Small intestine (tissue), 7 donors: ENCODE measurements around the gene RPL22. TPM values are rescaled to one million over a fixed set of nuclear protein-coding genes. Genes with fewer than 3 reads are reported as not detected.
"Not testable (repeated sequence)": the region's sequence is repeated elsewhere in the genome, so short reads cannot be mapped to it uniquely, and the experiment has no call there.

Experiments used
- DNase-seq, 2 donors: peaks; one replicate each; pipeline versions ENCODE4 v3.0.0 to v3.0.0-alpha.2; 2013
- FAIRE-seq: peaks from 2 replicates; lab custom pipeline; 2012; peaks lifted over from hg19 to GRCh38; lab: Jason Lieb, UNC
- H3K27ac ChIP-seq, 3 donors: one replicate each; pipeline ENCODE4 v1.5.1; 2013; ENCODE audit warnings: low read length in 2 of 3, mild to moderate bottlenecking in 2 of 3, control low read depth in 1 of 3, inconsistent platforms in 1 of 3, low read depth in 1 of 3, moderate library complexity in 1 of 3
- H3K27me3 ChIP-seq, 3 donors: one replicate each; pipeline ENCODE4 v1.6.1; 2013; ENCODE audit warnings: low read length in 3 of 3, inconsistent platforms in 1 of 3; ENCODE audit not compliant: control insufficient read depth in 3 of 3, insufficient read depth in 3 of 3
- H3K36me3 ChIP-seq, 3 donors: one replicate each; pipeline ENCODE4 v1.6.1; 2013; ENCODE audit warnings: low read length in 3 of 3, inconsistent platforms in 1 of 3, low read depth in 1 of 3, mild to moderate bottlenecking in 1 of 3, moderate library complexity in 1 of 3; ENCODE audit not compliant: control insufficient read depth in 3 of 3, insufficient read depth in 2 of 3
- H3K4me1 ChIP-seq, 3 donors: one replicate each; pipeline ENCODE4 v1.6.1; 2013; ENCODE audit warnings: low read length in 2 of 3, inconsistent platforms in 1 of 3, low read depth in 1 of 3, mild to moderate bottlenecking in 1 of 3, moderate library complexity in 1 of 3; ENCODE audit not compliant: control insufficient read depth in 3 of 3, insufficient read depth in 2 of 3
- H3K4me3 ChIP-seq, 3 donors: one replicate each; pipeline ENCODE4 v1.5.1; 2013; ENCODE audit warnings: low read length in 3 of 3, control low read depth in 1 of 3, inconsistent platforms in 1 of 3, low read depth in 1 of 3, mild to moderate bottlenecking in 1 of 3, moderate library complexity in 1 of 3
- H3K9me3 ChIP-seq, 2 donors: one replicate each; pipeline ENCODE4 v1.6.1; 2013; ENCODE audit warnings: low read depth in 1 of 2, low read length in 1 of 2; ENCODE audit not compliant: control insufficient read depth in 2 of 2, insufficient read depth in 1 of 2
- WGBS, 3 donors: extraction: QIAGEN DNeasy Blood & Tissue Kit; methylation state at CpG; one replicate each; pipeline ENCODE4 v1.1.7; 2013; 5-methylcytosine and 5-hydroxymethylcytosine counted together
- polyA plus RNA-seq, 4 donors: library from polyadenylated mRNA; stranded (reverse) in 3 of 4; unstranded in 1 of 4; fragments of 200-250 nt in 3 of 4; fragments of 120-200 nt in 1 of 4; gene quantifications; one replicate each; pipeline versions ENCODE4 v1.2.1 to v1.2.3, GENCODE V29; 2013
- donor health status: healthy with polysubstance abuse.
- donor health status: control.
- donor health status: control.
- donor health status: Bipolar disorder and iron deficiency.
- donor health status: healthy.

Gene RPL22
- polyA plus RNA-seq, 4 donors: 207 to 1,045 (median 359) TPM

DNA sequence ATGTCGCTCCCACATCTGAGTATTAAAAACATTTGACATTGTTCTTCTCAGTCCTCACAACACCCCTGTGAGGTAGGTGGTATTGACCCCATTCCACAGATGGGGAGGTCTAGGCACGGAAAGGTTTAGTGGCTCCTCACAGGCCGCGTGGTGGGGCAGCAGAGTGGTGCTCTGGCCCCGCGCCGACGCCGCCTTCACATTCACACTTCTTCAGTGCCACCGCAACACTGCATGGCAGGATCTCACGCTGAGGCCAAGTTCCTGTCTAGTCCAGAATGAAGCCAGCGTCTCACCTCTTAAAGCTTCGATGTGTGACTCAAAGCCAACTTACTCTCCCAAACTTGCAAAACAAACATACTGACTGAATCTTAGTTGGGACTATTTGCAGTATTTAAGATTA, 24.2 kb upstream of the RPL22 start:
- Histone ChIP-seq H3K27ac (peak overlapping the region in 1 of 3 donors; percentile 76), H3K27me3 (no peaks in the 10 kb centered on the region), H3K36me3 (peaks cover 0 to 75% (median 13%) of the 10 kb centered on the region in 3 donors), H3K4me1 (peaks cover 0 to 40% (median 0%) of the 10 kb centered on the region in 3 donors), H3K4me3 (no peak overlapping the region), H3K9me3 (no peaks in the 10 kb centered on the region)
- FAIRE-seq: no peak
- 96 to 97% (median 96%) methylated on average over 13 of the region's 13 CpGs for WGBS, 3 donors
- DNase-seq: no peak

DNA sequence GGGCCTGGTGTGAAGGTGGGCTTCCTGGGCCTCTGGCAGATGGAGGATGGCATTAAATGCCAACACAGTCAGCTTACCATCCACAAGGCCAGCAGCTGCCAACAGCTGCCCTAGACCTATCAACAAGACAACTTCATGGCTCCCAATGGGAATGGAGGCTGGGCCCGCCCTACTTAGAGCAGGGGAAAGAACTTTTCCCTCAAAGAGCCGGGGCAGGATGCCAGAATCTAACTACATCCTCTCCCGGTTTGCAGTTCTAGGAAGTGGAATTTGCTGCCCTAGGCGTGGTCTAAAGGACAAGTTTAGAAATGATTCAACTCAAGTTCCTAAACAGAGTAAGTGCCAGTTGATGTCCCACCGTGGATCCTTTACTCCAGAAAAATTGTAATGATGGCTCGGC, 23.2 kb upstream of the RPL22 start:
- no peak overlapping the region for H3K4me3 ChIP-seq
- H3K27ac ChIP-seq: no peak overlapping the region
- FAIRE-seq (no peak), DNase-seq (peak in 1 of 2 donors; percentile 35)
- peaks cover 0 to 50% (median 0%) of the 10 kb centered on the region in 3 donors for H3K4me1 ChIP-seq
- no peaks in the 10 kb centered on the region for H3K9me3 ChIP-seq
- H3K27me3 ChIP-seq: no peaks in the 10 kb centered on the region
- peaks cover 0 to 72% (median 11%) of the 10 kb centered on the region in 3 donors for H3K36me3 ChIP-seq
- WGBS, 3 donors: 50 to 62% (median 59%) methylated on average over 6 of the region's 6 CpGs

DNA sequence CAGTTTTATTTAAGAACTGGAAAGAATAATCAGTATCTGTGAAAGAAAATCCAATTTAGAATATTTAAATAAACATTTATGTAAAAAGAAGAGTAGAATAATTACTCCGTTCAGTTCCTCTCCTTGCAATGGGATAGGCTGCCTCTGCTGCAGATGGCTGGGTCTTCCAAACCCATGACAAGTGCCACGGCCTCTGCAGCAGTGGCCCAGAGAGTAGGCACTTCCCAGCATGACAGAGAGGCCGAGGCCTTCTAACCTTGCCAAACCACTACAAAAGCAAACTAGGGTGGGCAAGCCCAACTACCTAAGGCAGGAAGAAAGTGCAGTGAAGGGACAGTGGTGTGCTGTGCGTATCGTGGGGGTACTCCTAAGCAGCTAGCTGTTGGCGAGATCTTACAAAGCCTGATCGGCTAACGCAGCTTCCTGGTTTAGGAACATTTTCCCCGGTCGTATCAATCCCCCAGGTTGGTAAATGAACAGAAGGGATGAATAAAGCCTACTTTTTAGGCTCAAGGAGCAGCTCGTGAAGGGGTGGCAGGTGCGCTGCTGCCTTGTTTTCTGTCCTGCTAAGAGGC, 21.9 kb upstream of the RPL22 start:
- Histone ChIP-seq H3K36me3 (peaks cover 0 to 73% (median 9%) of the 10 kb centered on the region in 3 donors), H3K27ac (no peak overlapping the region), H3K4me1 (peaks cover 0 to 52% (median 0%) of the 10 kb centered on the region in 3 donors), H3K9me3 (no peaks in the 10 kb centered on the region), H3K27me3 (no peaks in the 10 kb centered on the region), H3K4me3 (no peak overlapping the region)
- WGBS, 3 donors: 94 to 96% (median 95%) methylated on average over 12 of the region's 12 CpGs
- DNase-seq (no peak), FAIRE-seq (no peak)

DNA sequence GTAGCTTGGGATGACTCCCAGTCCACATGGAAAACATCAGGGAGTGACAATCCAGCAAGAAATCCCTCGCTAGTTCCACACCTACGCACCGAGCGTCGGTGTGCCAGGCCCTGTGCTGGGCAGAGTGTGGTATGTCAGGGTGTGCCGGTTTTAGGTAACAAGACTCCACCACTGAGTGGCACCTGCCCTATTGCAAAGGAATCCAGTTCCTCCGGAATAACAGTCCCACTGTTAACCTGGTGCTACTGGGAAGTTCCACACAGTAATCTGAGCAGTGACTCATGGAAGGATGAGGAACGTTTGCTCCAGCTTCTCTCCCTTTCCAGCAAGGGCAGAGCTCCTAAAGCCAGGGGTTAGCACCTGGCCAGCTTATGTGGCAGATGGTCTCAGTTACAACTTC, 20.8 kb upstream of the RPL22 start:
- WGBS, 3 donors: 76 to 86% (median 83%) methylated on average over 8 of the region's 8 CpGs
- Histone ChIP-seq H3K9me3 (no peaks in the 10 kb centered on the region), H3K4me1 (peaks cover 0 to 46% (median 0%) of the 10 kb centered on the region in 3 donors), H3K4me3 (no peak overlapping the region), H3K36me3 (peaks cover 0 to 72% (median 6%) of the 10 kb centered on the region in 3 donors), H3K27me3 (no peaks in the 10 kb centered on the region), H3K27ac (no peak overlapping the region)
- FAIRE-seq (no peak), DNase-seq (no peak)

DNA sequence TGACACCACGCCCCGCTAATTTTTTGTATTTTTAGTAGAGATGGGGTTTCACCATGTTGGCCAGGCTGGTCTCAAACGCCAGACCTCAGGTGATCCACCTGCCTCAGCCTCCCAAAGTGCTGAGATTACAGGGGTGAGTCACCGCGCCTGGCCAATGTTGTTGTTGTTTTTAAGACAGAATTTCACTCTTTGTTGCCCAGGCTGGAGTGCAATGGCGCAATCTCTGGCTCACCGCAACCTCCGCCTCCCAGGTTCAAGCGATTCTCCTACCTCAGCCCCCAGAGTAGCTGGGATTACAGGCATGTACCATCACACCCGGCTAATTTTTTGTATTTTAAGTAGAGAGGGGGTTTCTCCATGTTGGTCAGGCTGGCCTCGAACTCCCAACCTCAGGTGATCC, 20.2 kb upstream of the RPL22 start:
- not testable (repeated sequence) for H3K9me3 ChIP-seq, H3K4me3 ChIP-seq, H3K27me3 ChIP-seq, FAIRE-seq, H3K27ac ChIP-seq, DNase-seq
- WGBS, 3 donors: 85 to 87% (median 85%) methylated on average over 11 of the region's 11 CpGs
- H3K4me1 ChIP-seq: peaks cover 0 to 40% (median 0%) of the 10 kb centered on the region in 3 donors
- peaks cover 0 to 66% (median 5%) of the 10 kb centered on the region in 3 donors for H3K36me3 ChIP-seq

DNA sequence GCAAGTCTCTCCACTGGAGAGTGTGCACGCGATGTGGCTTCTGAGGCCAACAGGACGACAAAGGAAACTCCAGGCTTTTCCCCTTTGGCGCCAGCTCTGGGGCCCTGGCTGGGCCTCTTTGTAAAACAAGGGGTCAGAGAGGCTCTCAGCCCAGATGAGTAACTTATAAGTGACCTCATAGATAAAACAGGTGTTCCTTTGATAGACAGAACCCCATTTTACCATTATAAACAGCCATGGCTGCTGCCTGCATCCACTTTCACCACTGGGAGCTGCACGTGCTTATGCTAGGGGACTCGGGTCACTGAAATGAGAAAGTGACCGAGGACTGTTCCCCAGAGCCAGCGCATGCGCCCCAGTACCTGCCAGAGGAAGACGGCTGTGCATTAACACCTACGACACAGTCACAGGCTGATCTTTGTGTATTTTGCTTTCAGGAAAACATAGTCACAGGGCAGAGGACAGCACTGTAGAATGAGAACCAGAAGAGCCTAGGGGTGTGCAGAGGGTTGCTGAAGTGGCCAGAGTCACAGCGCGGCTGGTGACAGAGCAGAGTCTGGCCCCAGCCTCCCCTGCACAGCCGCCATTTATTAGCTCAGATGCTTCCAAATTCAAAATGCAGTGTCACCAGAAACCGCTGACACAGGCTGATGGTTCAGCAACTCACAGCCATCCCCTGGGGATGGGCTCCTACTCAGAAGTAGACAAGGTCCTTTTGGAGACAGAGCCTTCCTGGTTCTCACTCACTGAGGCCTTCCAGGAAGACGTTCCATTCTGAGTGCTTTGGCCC, 19.2 kb upstream of the RPL22 start:
- FAIRE-seq (no peak), DNase-seq (peak in 1 of 2 donors; percentile 77)
- Histone ChIP-seq H3K36me3 (peaks cover 0 to 61% (median 0%) of the 10 kb centered on the region in 3 donors), H3K27me3 (no peaks in the 10 kb centered on the region), H3K9me3 (no peaks in the 10 kb centered on the region), H3K4me3 (no peak overlapping the region), H3K4me1 (peaks cover 0 to 29% (median 0%) of the 10 kb centered on the region in 3 donors), H3K27ac (no peak overlapping the region)
- WGBS, 3 donors: 69 to 73% (median 71%) methylated on average over 16 of the region's 16 CpGs

DNA sequence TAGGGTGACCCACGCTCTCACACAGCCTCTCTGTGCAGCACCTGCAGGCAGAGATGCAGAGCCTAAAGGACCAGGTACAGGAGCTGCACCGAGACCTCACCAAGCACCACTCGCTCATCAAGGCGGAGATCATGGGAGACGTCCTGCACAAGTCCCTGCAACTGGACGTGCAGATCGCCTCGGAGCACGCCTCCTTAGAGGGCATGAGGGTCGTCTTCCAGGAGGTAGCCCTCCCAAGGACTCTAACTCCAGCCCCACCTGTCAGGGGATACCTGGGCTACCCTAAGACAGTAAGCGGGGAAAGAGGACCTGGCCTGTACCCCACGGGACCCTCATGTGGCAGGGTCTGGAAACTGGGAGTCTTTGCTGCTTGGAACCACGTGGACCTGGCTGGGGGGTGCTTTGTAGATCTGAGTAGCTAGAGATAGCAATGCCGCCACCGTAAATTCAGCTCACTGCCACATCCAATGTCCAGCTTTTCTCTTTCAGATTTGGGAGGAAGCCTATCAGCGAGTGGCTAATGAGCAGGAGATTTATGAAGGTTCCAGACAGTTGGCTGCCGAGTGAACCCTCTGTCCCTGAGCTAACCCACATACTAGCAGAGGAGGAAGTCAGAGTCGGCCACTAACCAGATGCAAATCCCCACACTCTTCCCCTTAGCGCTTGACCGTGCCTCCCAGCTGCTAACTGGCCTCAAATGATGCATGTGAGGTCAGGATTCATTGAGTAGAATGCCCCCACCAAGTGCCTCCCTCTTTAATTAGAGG, 13.0 kb upstream of the RPL22 start:
- DNase-seq (no peak), FAIRE-seq (no peak)

DNA sequence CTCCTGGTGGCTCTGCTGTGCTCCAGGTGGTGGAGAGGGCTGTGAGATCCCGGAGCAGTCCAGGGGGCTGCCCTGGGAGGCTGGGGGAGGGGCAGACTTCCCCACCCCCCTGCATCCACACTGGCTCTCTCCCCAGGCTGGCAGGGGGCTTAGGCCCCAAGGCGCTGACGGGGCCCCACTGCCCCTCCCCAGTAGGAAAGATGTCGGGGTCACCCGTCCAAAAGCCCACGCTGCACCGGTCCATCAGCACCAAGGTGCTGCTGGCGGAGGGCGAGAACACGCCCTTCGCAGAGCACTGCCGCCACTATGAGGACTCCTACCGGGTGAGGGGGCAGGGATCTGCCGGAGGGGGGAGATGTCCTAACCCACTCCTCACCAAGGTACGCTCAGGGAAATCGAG, 12.3 kb upstream of the RPL22 start:
- peaks cover 0 to 61% (median 0%) of the 10 kb centered on the region in 3 donors for H3K36me3 ChIP-seq
- H3K27ac ChIP-seq: no peak overlapping the region
- peaks cover 0 to 7% (median 0%) of the 10 kb centered on the region in 3 donors for H3K4me1 ChIP-seq
- FAIRE-seq (no peak), DNase-seq (no peak)
- no peak overlapping the region for H3K4me3 ChIP-seq
- WGBS, 3 donors: 89 to 93% (median 93%) methylated on average over 14 to 16 of the region's 16 CpGs
- H3K27me3 ChIP-seq: no peaks in the 10 kb centered on the region
- no peaks in the 10 kb centered on the region for H3K9me3 ChIP-seq

More for the DNA sequence above, 13.0 kb upstream of the RPL22 start:
- Histone ChIP-seq H3K27me3 (no peaks in the 10 kb centered on the region), H3K4me3 (no peak overlapping the region), H3K9me3 (no peaks in the 10 kb centered on the region), H3K27ac (no peak overlapping the region), H3K4me1 (peaks cover 0 to 3% (median 0%) of the 10 kb centered on the region in 3 donors), H3K36me3 (peaks cover 0 to 66% (median 0%) of the 10 kb centered on the region in 3 donors)
- WGBS, 3 donors: 76 to 84% (median 83%) methylated on average over 20 of the region's 20 CpGs
